HEK293T (cell line): Measurements from ENCODE around the gene TTC22.

ENCODE experiments used
- ARNT ChIP-seq: fragments of 450-650 bp; IDR thresholded peaks from 2 replicates; pipeline ENCODE4 v1.6.1; 2017; ENCODE audit warnings: mild to moderate bottlenecking
- BHLHE40 ChIP-seq: fragments of 450-650 bp; IDR thresholded peaks from 2 replicates; pipeline ENCODE4 v1.6.1; 2016; ENCODE audit warnings: mild to moderate bottlenecking, moderate library complexity, borderline replicate concordance
- CTBP1 ChIP-seq: fragments of 450-650 bp; IDR thresholded peaks from 2 replicates; pipeline ENCODE4 v1.6.1; 2016; ENCODE audit warnings: borderline replicate concordance
- ELF4 ChIP-seq: fragments of 450-650 bp; IDR thresholded peaks from 2 replicates; pipeline ENCODE4 v1.6.1; 2017; ENCODE audit warnings: antibody characterized with exemption
- FOXA1 ChIP-seq: fragments of 450-650 bp; IDR thresholded peaks from 2 replicates; pipeline ENCODE4 v1.6.1; 2016; ENCODE audit warnings: mild to moderate bottlenecking
- FOXK2 ChIP-seq: fragments of 450-650 bp; IDR thresholded peaks from 2 replicates; pipeline ENCODE4 v1.6.1; 2016; ENCODE audit warnings: mild to moderate bottlenecking
- FOXM1 ChIP-seq: fragments of 450-650 bp; IDR thresholded peaks from 2 replicates; pipeline ENCODE4 v1.6.1; 2017; ENCODE audit warnings: mild to moderate bottlenecking, borderline replicate concordance
- HDGF ChIP-seq: fragments of 450-650 bp; IDR thresholded peaks from 2 replicates; pipeline ENCODE4 v1.6.1; 2017; ENCODE audit warnings: antibody characterized with exemption, borderline replicate concordance
- NFRKB ChIP-seq: fragments of 450-650 bp; IDR thresholded peaks from 2 replicates; pipeline ENCODE4 v1.6.1; 2016; ENCODE audit warnings: mild to moderate bottlenecking, moderate library complexity
- PKNOX1 ChIP-seq: fragments of 450-650 bp; IDR thresholded peaks from 2 replicates; pipeline ENCODE4 v1.6.1; 2016
- SP1 ChIP-seq: fragments of 450-650 bp; IDR thresholded peaks from 2 replicates; pipeline ENCODE4 v1.6.1; 2017
- SUZ12 ChIP-seq: fragments of 450-650 bp; IDR thresholded peaks from 2 replicates; pipeline ENCODE4 v1.6.1; 2016; ENCODE audit warnings: mild to moderate bottlenecking
- TARDBP ChIP-seq: fragments of 450-650 bp; IDR thresholded peaks from 2 replicates; pipeline ENCODE4 v1.6.1; 2016
- ZNF384 ChIP-seq: fragments of 450-650 bp; IDR thresholded peaks from 2 replicates; pipeline ENCODE4 v1.6.1; 2016

GRCh38 chr1:54806931-54807611 is 5.9 kb upstream of the TTC22 start:
- TF ChIP-seq CTBP1, result no peak
- no peak for TF ChIP-seq FOXM1
- no peak for TF ChIP-seq SP1
- TF ChIP-seq ARNT, result no peak
- TF ChIP-seq SUZ12, result no peak
- TF ChIP-seq FOXK2, result no peak
- no peak for TF ChIP-seq NFRKB
- no peak for TF ChIP-seq FOXA1
- no peak for TF ChIP-seq BHLHE40
- TF ChIP-seq TARDBP, result no peak
- no peak for TF ChIP-seq ZNF384
- TF ChIP-seq PKNOX1, result no peak
- TF ChIP-seq ELF4, result no peak
- TF ChIP-seq HDGF, result no peak
